Measurements from ENCODE around the gene UBASH3B.

DNA sequence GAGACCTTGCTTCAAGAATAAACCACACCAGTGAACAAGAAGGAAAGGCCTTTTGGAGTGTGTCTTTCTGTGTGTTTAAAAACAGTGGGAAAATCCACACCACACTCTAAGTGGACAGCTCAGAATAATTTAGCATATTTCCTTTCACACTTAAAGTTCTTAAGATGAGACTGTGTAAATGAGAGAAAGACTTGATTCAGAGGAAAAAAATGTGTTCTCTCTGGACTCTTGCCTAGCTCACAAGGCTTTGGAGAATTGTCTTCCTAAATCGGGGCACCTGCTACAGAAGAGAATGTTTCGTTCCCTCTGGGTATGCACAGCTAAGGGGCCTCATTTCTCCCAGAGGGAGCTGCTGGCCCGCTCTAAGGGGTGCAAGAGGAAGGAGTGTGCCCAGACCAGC, 154.3 kb downstream of the UBASH3B start:
- TF ChIP-seq, protein P1, sequence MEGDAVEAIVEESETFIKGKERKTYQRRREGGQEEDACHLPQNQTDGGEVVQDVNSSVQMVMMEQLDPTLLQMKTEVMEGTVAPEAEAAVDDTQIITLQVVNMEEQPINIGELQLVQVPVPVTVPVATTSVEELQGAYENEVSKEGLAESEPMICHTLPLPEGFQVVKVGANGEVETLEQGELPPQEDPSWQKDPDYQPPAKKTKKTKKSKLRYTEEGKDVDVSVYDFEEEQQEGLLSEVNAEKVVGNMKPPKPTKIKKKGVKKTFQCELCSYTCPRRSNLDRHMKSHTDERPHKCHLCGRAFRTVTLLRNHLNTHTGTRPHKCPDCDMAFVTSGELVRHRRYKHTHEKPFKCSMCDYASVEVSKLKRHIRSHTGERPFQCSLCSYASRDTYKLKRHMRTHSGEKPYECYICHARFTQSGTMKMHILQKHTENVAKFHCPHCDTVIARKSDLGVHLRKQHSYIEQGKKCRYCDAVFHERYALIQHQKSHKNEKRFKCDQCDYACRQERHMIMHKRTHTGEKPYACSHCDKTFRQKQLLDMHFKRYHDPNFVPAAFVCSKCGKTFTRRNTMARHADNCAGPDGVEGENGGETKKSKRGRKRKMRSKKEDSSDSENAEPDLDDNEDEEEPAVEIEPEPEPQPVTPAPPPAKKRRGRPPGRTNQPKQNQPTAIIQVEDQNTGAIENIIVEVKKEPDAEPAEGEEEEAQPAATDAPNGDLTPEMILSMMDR (IDR thresholded peaks at IDR 0.05) = no peak
- no peak for TF ChIP-seq POLR2A (IDR thresholded peaks at IDR 0.05)
